DND-41 (cell line): ENCODE data around the gene DAPP1.

ENCODE experiments used
- ATAC-seq: fragments of 200-7000 bp; cut with Tn5 transposase; 3 replicates; pipeline ENCODE4 v1.9.1; 2021; ENCODE audit warnings: low read depth; ENCODE audit not compliant: insufficient read depth
- DNase-seq: peaks from one replicate; pipeline ENCODE4 v3.0.0-alpha.2; 2020
- H2AFZ ChIP-seq: 2 replicates; pipeline ENCODE4 v1.6.0; 2012; ENCODE audit warnings: low read depth, low read length
- H3K27ac ChIP-seq: 2 replicates; pipeline ENCODE4 v1.5.1; 2012; ENCODE audit warnings: low read length, inconsistent platforms
- H3K27me3 ChIP-seq: fragments of 200-600 bp; sonication (generic); 2 replicates; pipeline ENCODE4 v1.6.0; 2012; ENCODE audit warnings: low read length, mild to moderate bottlenecking, inconsistent platforms; ENCODE audit not compliant: insufficient read depth, poor library complexity
- H3K36me3 ChIP-seq: 2 replicates; pipeline ENCODE4 v1.5.1; 2012; ENCODE audit warnings: low read length, inconsistent platforms; ENCODE audit not compliant: insufficient read depth
- H3K4me1 ChIP-seq: 2 replicates; pipeline ENCODE4 v1.5.1; 2012; ENCODE audit warnings: mild to moderate bottlenecking, low read length; ENCODE audit not compliant: insufficient read depth
- H3K4me2 ChIP-seq: 2 replicates; pipeline ENCODE4 v1.6.0; 2012; ENCODE audit warnings: mild to moderate bottlenecking, moderate library complexity, low read length, inconsistent platforms; ENCODE audit not compliant: insufficient read depth
- H3K4me3 ChIP-seq, 2 experiments: fragments of 200-600 bp in 1 of 2; shearing (Covaris generic) in 1 of 2; 2 replicates each; pipeline ENCODE4 v1.5.1; 2012 to 2016; ENCODE audit warnings: inconsistent platforms in 2 of 2, low read length in 2 of 2, mild to moderate bottlenecking in 2 of 2, low read depth in 1 of 2, moderate library complexity in 1 of 2
- H3K79me2 ChIP-seq: 2 replicates; pipeline ENCODE4 v1.6.0; 2012; ENCODE audit warnings: low read length, inconsistent platforms; ENCODE audit not compliant: insufficient read depth
- H3K9ac ChIP-seq: 2 replicates; pipeline ENCODE4 v1.6.0; 2012; ENCODE audit warnings: low read depth, mild to moderate bottlenecking, inconsistent platforms, low read length, moderate library complexity
- H3K9me3 ChIP-seq: 2 replicates; pipeline ENCODE4 v1.5.1; 2012; ENCODE audit warnings: low read length, moderate library complexity, mild to moderate bottlenecking, inconsistent platforms; ENCODE audit not compliant: insufficient read depth, severe bottlenecking
- H4K20me1 ChIP-seq: 2 replicates; pipeline ENCODE4 v1.6.0; 2012; ENCODE audit warnings: low read length; ENCODE audit not compliant: insufficient read depth
- EZH2 ChIP-seq: IDR thresholded peaks from 3 replicates; pipeline ENCODE4 v1.6.1; 2012; ENCODE audit warnings: borderline replicate concordance, low read depth, mild to moderate bottlenecking, moderate library complexity, low read length, inconsistent platforms; ENCODE audit not compliant: severe bottlenecking
- TF ChIP-seq, protein P1 (sequence below): IDR thresholded peaks from 2 replicates; pipeline ENCODE4 v1.5.1; 2012; ENCODE audit warnings: borderline replicate concordance, low read length, moderate library complexity, mild to moderate bottlenecking; ENCODE audit not compliant: poor library complexity, severe bottlenecking; ENCODE audit errors: extremely low read depth

Gene DAPP1

DNA sequence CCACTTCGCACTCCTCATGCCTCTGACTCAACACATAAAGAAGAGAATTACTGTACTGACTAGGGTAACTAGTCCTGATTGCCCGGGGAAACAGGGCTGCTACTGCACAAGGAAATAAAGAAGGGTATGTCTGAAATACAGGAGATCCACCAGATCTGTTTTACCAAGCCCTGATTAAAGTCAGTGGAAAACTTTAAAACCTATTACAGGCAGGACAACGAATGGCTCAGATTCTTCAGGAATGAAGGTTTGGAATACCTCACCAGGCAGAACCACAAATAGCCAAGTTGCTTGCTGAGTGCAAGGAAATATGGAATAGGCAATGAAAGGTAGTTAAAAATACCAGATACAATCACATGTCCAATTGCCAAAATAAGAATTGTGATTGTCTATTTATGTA is 60.3 kb downstream of the DAPP1 start:
- TF ChIP-seq, protein P1, sequence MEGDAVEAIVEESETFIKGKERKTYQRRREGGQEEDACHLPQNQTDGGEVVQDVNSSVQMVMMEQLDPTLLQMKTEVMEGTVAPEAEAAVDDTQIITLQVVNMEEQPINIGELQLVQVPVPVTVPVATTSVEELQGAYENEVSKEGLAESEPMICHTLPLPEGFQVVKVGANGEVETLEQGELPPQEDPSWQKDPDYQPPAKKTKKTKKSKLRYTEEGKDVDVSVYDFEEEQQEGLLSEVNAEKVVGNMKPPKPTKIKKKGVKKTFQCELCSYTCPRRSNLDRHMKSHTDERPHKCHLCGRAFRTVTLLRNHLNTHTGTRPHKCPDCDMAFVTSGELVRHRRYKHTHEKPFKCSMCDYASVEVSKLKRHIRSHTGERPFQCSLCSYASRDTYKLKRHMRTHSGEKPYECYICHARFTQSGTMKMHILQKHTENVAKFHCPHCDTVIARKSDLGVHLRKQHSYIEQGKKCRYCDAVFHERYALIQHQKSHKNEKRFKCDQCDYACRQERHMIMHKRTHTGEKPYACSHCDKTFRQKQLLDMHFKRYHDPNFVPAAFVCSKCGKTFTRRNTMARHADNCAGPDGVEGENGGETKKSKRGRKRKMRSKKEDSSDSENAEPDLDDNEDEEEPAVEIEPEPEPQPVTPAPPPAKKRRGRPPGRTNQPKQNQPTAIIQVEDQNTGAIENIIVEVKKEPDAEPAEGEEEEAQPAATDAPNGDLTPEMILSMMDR = no peak
- no peak for TF ChIP-seq EZH2
- Histone ChIP-seq H3K79me2 (no peaks in the 10 kb centered on the region), H3K36me3 (peaks cover 37% of the 10 kb centered on the region), H3K9ac (no peak overlapping the region), H3K27me3 (no peaks in the 10 kb centered on the region), H4K20me1 (no peaks in the 10 kb centered on the region), H3K4me3 (no peak overlapping the region), H3K4me2 (no peak overlapping the region), H2AFZ (no peak overlapping the region), H3K4me1 (no peaks in the 10 kb centered on the region), H3K27ac (no peak overlapping the region), H3K9me3 (no peaks in the 10 kb centered on the region)
- DNase-seq (no peak), ATAC-seq (no peak)

DNA sequence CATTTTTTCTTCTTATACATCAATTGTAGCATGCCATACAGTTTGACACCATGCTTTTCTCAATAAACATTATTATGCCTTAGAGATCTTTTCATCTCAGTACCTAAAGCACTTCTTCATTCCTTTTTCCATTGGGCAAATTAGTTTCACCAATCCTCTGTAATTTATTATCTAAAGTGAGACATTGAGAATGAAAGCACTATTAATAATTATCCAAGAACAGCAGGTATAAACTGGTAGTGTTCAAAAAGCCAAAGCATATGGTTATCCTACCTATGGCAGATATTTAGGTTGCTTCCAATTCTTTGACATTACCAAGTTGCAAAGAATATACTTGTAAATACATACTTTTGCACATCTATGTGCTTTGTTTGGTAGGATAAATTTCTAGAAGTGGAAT is 62.0 kb downstream of the DAPP1 start:
- no peak for DNase-seq
- Histone ChIP-seq H3K9me3 (no peaks in the 10 kb centered on the region), H3K4me2 (no peak overlapping the region), H3K36me3 (peaks cover 51% of the 10 kb centered on the region), H3K4me1 (no peaks in the 10 kb centered on the region), H4K20me1 (no peaks in the 10 kb centered on the region), H3K9ac (no peak overlapping the region), H3K27ac (no peak overlapping the region), H2AFZ (no peak overlapping the region), H3K4me3 (no peak overlapping the region), H3K27me3 (no peaks in the 10 kb centered on the region), H3K79me2 (no peaks in the 10 kb centered on the region)
- no peak for ATAC-seq
- TF ChIP-seq, protein P1 = no peak
- TF ChIP-seq EZH2 = no peak

DNA sequence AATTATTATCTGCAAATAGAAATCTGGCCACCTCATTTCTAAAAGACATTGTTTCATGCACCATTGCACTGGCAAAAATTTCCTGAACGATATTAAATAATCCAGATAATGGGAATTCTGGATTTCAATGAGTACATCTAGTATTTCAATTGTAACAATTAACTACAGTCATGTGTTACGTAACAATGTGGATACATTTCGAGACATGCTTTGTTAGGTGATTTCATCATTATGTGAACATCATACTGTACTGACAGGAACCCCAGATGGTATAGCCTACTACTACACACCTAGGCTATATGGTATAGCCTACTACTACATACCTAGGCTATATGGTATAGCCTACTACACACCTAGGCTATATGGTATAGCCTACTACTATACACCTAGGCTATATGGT is 62.8 kb downstream of the DAPP1 start:
- H3K36me3 ChIP-seq = peaks cover 55% of the 10 kb centered on the region
- no peak overlapping the region for H3K4me3 ChIP-seq
- H3K27ac ChIP-seq = no peak overlapping the region
- H4K20me1 ChIP-seq = no peaks in the 10 kb centered on the region
- no peaks in the 10 kb centered on the region for H3K4me1 ChIP-seq
- no peak overlapping the region for H2AFZ ChIP-seq
- ATAC-seq (no peak), DNase-seq (no peak)
- TF ChIP-seq, protein P1 = no peak
- TF ChIP-seq EZH2 = no peak
- no peak overlapping the region for H3K9ac ChIP-seq
- no peaks in the 10 kb centered on the region for H3K27me3 ChIP-seq
- H3K4me2 ChIP-seq = no peak overlapping the region
- H3K9me3 ChIP-seq = no peaks in the 10 kb centered on the region
- no peaks in the 10 kb centered on the region for H3K79me2 ChIP-seq
